ENCODE measurements around the gene TMEM37.

Gene TMEM37, protein sequence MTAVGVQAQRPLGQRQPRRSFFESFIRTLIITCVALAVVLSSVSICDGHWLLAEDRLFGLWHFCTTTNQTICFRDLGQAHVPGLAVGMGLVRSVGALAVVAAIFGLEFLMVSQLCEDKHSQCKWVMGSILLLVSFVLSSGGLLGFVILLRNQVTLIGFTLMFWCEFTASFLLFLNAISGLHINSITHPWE

GRCh38 chr2:119431155-119431975 is at the start of gene TMEM37:
TSS of gene TMEM37 (plus strand) at chr2:119431854. CDS start at chr2:119431904, 50 bp downstream.
- Histone ChIP-seq H3K9ac (ENCODE audit: low read depth, low read length) (no peak within 1 kb of the TSS), H3K79me2 (ENCODE audit: insufficient read depth, low read length) (no peaks in the 10 kb centered on the region), H3K27me3 (ENCODE audit: insufficient read depth, low read length, poor library complexity) (peaks cover 23% of the 10 kb centered on the region), H3K36me3 (ENCODE audit: insufficient read depth, low read length) (no peaks in the 10 kb centered on the region), H2AFZ (ENCODE audit: low read depth, low read length) (no peak within 1 kb of the TSS), H3K9me3 (ENCODE audit: insufficient read depth, low read length, severe bottlenecking) (no peaks in the 10 kb centered on the region), H3K4me2 (ENCODE audit: insufficient read depth, low read length) (no peak within 1 kb of the TSS), H4K20me1 (ENCODE audit: insufficient read depth, low read length) (no peaks in the 10 kb centered on the region), H3K4me3 (ENCODE audit: low read depth in 1 of 2, low read length in 2 of 2) (no peak within 1 kb of the TSS), H3K4me1 (ENCODE audit: insufficient read depth, low read length) (no peaks in the 10 kb centered on the region), H3K27ac (ENCODE audit: low read length) (no peak within 1 kb of the TSS)
- ATAC-seq (ENCODE audit: insufficient read depth, low read depth) (no peak), DNase-seq (no peak)
- TF ChIP-seq EZH2 (IDR thresholded peaks at IDR 0.05; ENCODE audit: borderline replicate concordance, low read depth, low read length, severe bottlenecking) = no peak
- TF ChIP-seq, protein P1, sequence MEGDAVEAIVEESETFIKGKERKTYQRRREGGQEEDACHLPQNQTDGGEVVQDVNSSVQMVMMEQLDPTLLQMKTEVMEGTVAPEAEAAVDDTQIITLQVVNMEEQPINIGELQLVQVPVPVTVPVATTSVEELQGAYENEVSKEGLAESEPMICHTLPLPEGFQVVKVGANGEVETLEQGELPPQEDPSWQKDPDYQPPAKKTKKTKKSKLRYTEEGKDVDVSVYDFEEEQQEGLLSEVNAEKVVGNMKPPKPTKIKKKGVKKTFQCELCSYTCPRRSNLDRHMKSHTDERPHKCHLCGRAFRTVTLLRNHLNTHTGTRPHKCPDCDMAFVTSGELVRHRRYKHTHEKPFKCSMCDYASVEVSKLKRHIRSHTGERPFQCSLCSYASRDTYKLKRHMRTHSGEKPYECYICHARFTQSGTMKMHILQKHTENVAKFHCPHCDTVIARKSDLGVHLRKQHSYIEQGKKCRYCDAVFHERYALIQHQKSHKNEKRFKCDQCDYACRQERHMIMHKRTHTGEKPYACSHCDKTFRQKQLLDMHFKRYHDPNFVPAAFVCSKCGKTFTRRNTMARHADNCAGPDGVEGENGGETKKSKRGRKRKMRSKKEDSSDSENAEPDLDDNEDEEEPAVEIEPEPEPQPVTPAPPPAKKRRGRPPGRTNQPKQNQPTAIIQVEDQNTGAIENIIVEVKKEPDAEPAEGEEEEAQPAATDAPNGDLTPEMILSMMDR (IDR thresholded peaks at IDR 0.05; ENCODE audit: borderline replicate concordance, extremely low read depth, low read length, poor library complexity, severe bottlenecking) = no peak

- Histone ChIP-seq H3K27ac (ENCODE audit: low read length) (no peak overlapping the region), H4K20me1 (ENCODE audit: insufficient read depth, low read length) (no peaks in the 10 kb centered on the region), H3K4me2 (ENCODE audit: insufficient read depth, low read length) (no peak overlapping the region), H3K9me3 (ENCODE audit: insufficient read depth, low read length, severe bottlenecking) (no peaks in the 10 kb centered on the region), H3K36me3 (ENCODE audit: insufficient read depth, low read length) (no peaks in the 10 kb centered on the region), H2AFZ (ENCODE audit: low read depth, low read length) (no peak overlapping the region), H3K9ac (ENCODE audit: low read depth, low read length) (no peak overlapping the region), H3K4me1 (ENCODE audit: insufficient read depth, low read length) (peaks cover 12% of the 10 kb centered on the region), H3K79me2 (ENCODE audit: insufficient read depth, low read length) (no peaks in the 10 kb centered on the region), H3K27me3 (ENCODE audit: insufficient read depth, low read length, poor library complexity) (peaks cover 6% of the 10 kb centered on the region), H3K4me3 (ENCODE audit: low read depth in 1 of 2, low read length in 2 of 2) (no peak overlapping the region)
- TF ChIP-seq, protein P1 (IDR thresholded peaks at IDR 0.05; ENCODE audit: borderline replicate concordance, extremely low read depth, low read length, poor library complexity, severe bottlenecking) = no peak
- no peak for TF ChIP-seq EZH2 (IDR thresholded peaks at IDR 0.05; ENCODE audit: borderline replicate concordance, low read depth, low read length, severe bottlenecking)
- ATAC-seq (ENCODE audit: insufficient read depth, low read depth) = no peak
- no peak for DNase-seq
These were observed 48.1 kb upstream of the TMEM37 start for GRCh38 chr2:119383410-119384140.

- Histone ChIP-seq H3K79me2 (ENCODE audit: insufficient read depth, low read length) (no peaks in the 10 kb centered on the region), H4K20me1 (ENCODE audit: insufficient read depth, low read length) (no peaks in the 10 kb centered on the region), H3K4me1 (ENCODE audit: insufficient read depth, low read length) (peaks cover 12% of the 10 kb centered on the region), H3K9ac (ENCODE audit: low read depth, low read length) (no peak overlapping the region), H3K27me3 (ENCODE audit: insufficient read depth, low read length, poor library complexity) (peaks cover 9% of the 10 kb centered on the region), H3K4me2 (ENCODE audit: insufficient read depth, low read length) (no peak overlapping the region), H3K27ac (ENCODE audit: low read length) (no peak overlapping the region), H3K9me3 (ENCODE audit: insufficient read depth, low read length, severe bottlenecking) (no peaks in the 10 kb centered on the region), H3K4me3 (ENCODE audit: low read depth in 1 of 2, low read length in 2 of 2) (no peak overlapping the region), H2AFZ (ENCODE audit: low read depth, low read length) (no peak overlapping the region), H3K36me3 (ENCODE audit: insufficient read depth, low read length) (no peaks in the 10 kb centered on the region)
- ATAC-seq (ENCODE audit: insufficient read depth, low read depth) = no peak
- no peak for DNase-seq
- TF ChIP-seq, protein P1 (IDR thresholded peaks at IDR 0.05; ENCODE audit: borderline replicate concordance, extremely low read depth, low read length, poor library complexity, severe bottlenecking) = no peak
- no peak for TF ChIP-seq EZH2 (IDR thresholded peaks at IDR 0.05; ENCODE audit: borderline replicate concordance, low read depth, low read length, severe bottlenecking)
These were observed 46.7 kb upstream of the TMEM37 start for GRCh38 chr2:119384971-119385370.

Data from DND-41 (cell line).